Mesenchymal stem cell (in vitro differentiated cells and primary cell): ENCODE results near the gene FBXW2.

Source experiments
- DNase-seq: peaks from one replicate; pipeline ENCODE4 v3.0.0-alpha.2; 2013
- H2AFZ ChIP-seq: one replicate; pipeline ENCODE4 v1.6.1; 2013; ENCODE audit warnings: low read depth, mild to moderate bottlenecking, control low read depth, inconsistent platforms, low read length, moderate library complexity
- H2AK5ac ChIP-seq: 2 replicates; pipeline ENCODE4 v1.6.1; 2013; ENCODE audit warnings: low read length, moderate library complexity, mild to moderate bottlenecking, inconsistent platforms; ENCODE audit not compliant: severe bottlenecking
- H2BK120ac ChIP-seq: one replicate; pipeline ENCODE4 v1.6.1; 2013; ENCODE audit warnings: low read depth, mild to moderate bottlenecking, inconsistent platforms, low read length, moderate library complexity
- H2BK12ac ChIP-seq, 2 experiments: one replicate each; pipeline ENCODE4 v1.6.1; 2013; ENCODE audit warnings: inconsistent platforms in 2 of 2, low read length in 2 of 2, mild to moderate bottlenecking in 2 of 2, moderate library complexity in 2 of 2, control low read depth in 1 of 2
- H2BK15ac ChIP-seq: one replicate; pipeline ENCODE4 v1.6.1; 2013; ENCODE audit warnings: mild to moderate bottlenecking, low read depth, inconsistent platforms; ENCODE audit not compliant: poor library complexity, severe bottlenecking
- H2BK5ac ChIP-seq: 2 replicates; pipeline ENCODE4 v1.6.1; 2013; ENCODE audit warnings: low read depth, mild to moderate bottlenecking, low read length, control low read depth, inconsistent platforms; ENCODE audit not compliant: poor library complexity, severe bottlenecking
- H3K14ac ChIP-seq, 2 experiments: one replicate each; pipeline ENCODE4 v1.6.1; 2013; ENCODE audit warnings: inconsistent platforms in 2 of 2, low read length in 2 of 2, control low read depth in 1 of 2, mild to moderate bottlenecking in 1 of 2, moderate library complexity in 1 of 2
- H3K18ac ChIP-seq, 2 experiments: one replicate each; pipeline ENCODE4 v1.6.1; 2013; ENCODE audit warnings: inconsistent platforms in 2 of 2, low read length in 2 of 2, control low read depth in 1 of 2, low read depth in 1 of 2, mild to moderate bottlenecking in 1 of 2
- H3K23ac ChIP-seq, 2 experiments: one replicate each; pipeline ENCODE4 v1.6.1; 2013; ENCODE audit warnings: inconsistent platforms in 2 of 2, low read length in 2 of 2, mild to moderate bottlenecking in 2 of 2, moderate library complexity in 2 of 2, control low read depth in 1 of 2
- H3K27ac ChIP-seq: 2 replicates; pipeline ENCODE4 v1.5.1; 2013; ENCODE audit warnings: mild to moderate bottlenecking, moderate library complexity, low read length, control low read depth, inconsistent platforms; ENCODE audit not compliant: poor library complexity, severe bottlenecking
- H3K27me3 ChIP-seq, 2 experiments: 2 replicates each; pipeline versions ENCODE4 v1.6.1 to v1.7.0; 2013; ENCODE audit warnings: low read length in 2 of 2, mild to moderate bottlenecking in 2 of 2, moderate library complexity in 2 of 2, control low read depth in 1 of 2, inconsistent platforms in 1 of 2; ENCODE audit not compliant: control insufficient read depth in 1 of 2, insufficient read depth in 1 of 2
- H3K36me3 ChIP-seq, 2 experiments: 2 replicates each; pipeline versions ENCODE4 v1.6.1 to v1.7.0; 2013; ENCODE audit warnings: low read length in 2 of 2, control low read depth in 1 of 2, inconsistent platforms in 1 of 2, low read depth in 1 of 2, mild to moderate bottlenecking in 1 of 2; ENCODE audit not compliant: insufficient read depth in 2 of 2, control insufficient read depth in 1 of 2
- H3K4ac ChIP-seq, 2 experiments: one replicate each; pipeline ENCODE4 v1.6.1; 2013; ENCODE audit warnings: inconsistent platforms in 2 of 2, low read length in 2 of 2, mild to moderate bottlenecking in 2 of 2, moderate library complexity in 2 of 2, control low read depth in 1 of 2, low read depth in 1 of 2
- H3K4me1 ChIP-seq: 2 replicates; pipeline ENCODE4 v1.6.1; 2013; ENCODE audit warnings: low read depth, low read length, control low read depth; ENCODE audit not compliant: control insufficient read depth, insufficient read depth
- H3K4me2 ChIP-seq: 2 replicates; pipeline ENCODE4 v1.6.1; 2013; ENCODE audit warnings: low read length, mild to moderate bottlenecking, inconsistent platforms; ENCODE audit not compliant: poor library complexity, severe bottlenecking
- H3K4me3 ChIP-seq, 2 experiments: 2 replicates each; pipeline versions ENCODE4 v1.5.1 to v1.7.0; 2013; ENCODE audit warnings: low read length in 2 of 2, mild to moderate bottlenecking in 2 of 2, control low read depth in 1 of 2, low read depth in 1 of 2; ENCODE audit not compliant: insufficient read depth in 1 of 2
- H3K79me1 ChIP-seq: replicated peaks from 2 replicates; pipeline ENCODE4 v1.6.1; 2013; ENCODE audit warnings: mild to moderate bottlenecking, control low read depth, low read length, inconsistent platforms; ENCODE audit not compliant: poor library complexity, severe bottlenecking
- H3K9ac ChIP-seq: 2 replicates; pipeline ENCODE4 v1.7.0; 2013; ENCODE audit warnings: mild to moderate bottlenecking, low read length, moderate library complexity
- H3K9me3 ChIP-seq: 2 replicates; pipeline ENCODE4 v1.7.0; 2013; ENCODE audit warnings: mild to moderate bottlenecking, low read length; ENCODE audit not compliant: control insufficient read depth
- H4K8ac ChIP-seq: one replicate; pipeline ENCODE4 v1.6.1; 2013; ENCODE audit warnings: inconsistent platforms, mild to moderate bottlenecking, low read length, moderate library complexity
- H4K91ac ChIP-seq: one replicate; pipeline ENCODE4 v1.6.1; 2013; ENCODE audit warnings: mild to moderate bottlenecking, low read length, inconsistent platforms
- WGBS: methylation state at CpG from one replicate; pipeline ENCODE4 v1.1.7; 2013; ENCODE audit warnings: mixed read lengths; 5-methylcytosine and 5-hydroxymethylcytosine counted together

Gene FBXW2

DNA sequence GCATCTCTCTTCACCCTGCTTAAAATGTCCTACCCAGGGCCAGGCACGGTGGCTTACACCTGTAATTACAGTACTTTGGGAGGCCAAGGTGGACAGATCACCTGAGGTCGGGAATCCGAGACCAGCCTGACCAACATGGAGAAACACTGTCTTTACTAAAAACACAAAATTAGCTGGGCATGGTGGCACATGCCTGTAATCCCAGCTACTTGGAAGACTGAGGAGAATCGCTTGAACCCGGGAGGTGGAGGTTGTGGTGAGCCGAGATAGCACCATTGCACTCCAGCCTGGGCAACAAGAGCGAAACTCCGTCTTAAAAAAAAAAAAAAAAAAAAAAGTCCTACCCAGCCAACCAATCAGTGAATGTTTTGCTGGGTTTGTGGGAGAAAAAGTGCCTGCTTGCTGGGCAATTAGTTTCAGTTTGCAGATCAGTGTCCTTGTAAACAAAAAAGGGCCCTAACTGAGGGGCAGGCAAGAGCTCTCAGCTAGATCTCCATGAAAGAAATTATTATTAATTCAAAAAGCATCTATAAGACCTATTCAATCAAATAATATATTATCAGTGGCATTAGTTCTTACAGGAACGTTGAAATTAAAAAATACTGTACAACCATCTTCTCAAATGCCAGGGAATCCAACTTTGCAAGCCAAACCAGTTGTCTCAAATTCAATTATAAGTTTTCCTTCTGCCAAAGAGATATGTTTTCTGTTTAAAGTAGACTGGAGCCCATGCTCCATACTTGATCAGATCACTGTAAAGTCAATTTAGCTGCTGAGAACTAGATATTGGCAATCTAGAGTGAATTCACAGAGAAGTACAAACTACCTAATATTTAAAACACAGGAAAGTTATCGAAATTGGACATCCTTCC, 82.9 kb downstream of the FBXW2 start:
- Histone ChIP-seq H4K8ac (peak overlapping the region; percentile 84), H3K4me2 (peak overlapping the region; percentile 59), H2BK12ac (no peak overlapping the region), H3K27me3 (no peaks in the 10 kb centered on the region), H3K23ac (no peak overlapping the region), H3K14ac (peak overlapping the region in 1 of 2 experiments; percentile 28), H3K9me3 (no peaks in the 10 kb centered on the region), H2AFZ (no peak overlapping the region), H3K9ac (peak overlapping the region; percentile 82), H2BK120ac (no peak overlapping the region), H3K4ac (no peak overlapping the region), H2BK5ac (no peak overlapping the region), H3K36me3 (peaks cover 0 to 4% of the 10 kb centered on the region in 2 experiments), H3K4me3 (peak overlapping the region in 1 of 2 experiments; percentile 87), H3K18ac (no peak overlapping the region), H4K91ac (no peak overlapping the region), H3K27ac (peak overlapping the region; percentile 43), H2AK5ac (peak overlapping the region; percentile 39), H3K79me1 (peaks cover 3% of the 10 kb centered on the region), H3K4me1 (peaks cover 15% of the 10 kb centered on the region), H2BK15ac (no peak overlapping the region)
- DNase-seq: peak; percentile 72
- 96% methylated on average over 6 of the region's 10 CpGs for WGBS

DNA sequence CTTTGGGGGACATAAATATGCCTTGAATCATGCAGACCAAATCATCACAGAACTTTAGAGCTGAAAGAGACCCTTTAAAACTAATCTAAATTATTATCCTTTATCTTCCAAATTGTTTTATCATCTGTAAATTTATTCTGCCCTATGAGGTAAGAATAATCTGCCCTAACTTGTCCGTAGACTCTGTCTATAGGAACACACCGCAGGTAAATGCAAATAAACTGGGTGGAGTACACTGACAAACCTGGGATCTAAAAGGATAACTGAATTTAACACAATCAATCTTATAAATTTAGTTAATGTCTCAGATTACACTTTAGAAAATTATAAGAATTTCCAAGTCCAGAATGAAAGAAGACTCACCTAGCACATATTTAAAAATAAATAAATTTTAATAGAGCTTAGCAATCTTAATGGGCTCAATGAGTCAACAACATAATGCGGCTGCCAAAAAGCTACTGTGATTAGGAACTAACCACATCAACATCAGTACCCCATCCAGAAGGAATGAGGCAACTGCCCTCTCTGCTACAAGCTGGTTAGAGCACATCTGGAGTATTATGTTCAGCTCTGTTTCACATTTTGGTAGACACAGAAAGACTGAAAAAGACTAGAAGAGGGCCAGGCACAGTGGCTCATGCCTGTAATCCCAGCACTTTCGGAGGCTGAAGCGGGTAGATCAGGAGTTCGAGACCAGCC, 84.5 kb downstream of the FBXW2 start:
- no peak overlapping the region for H2AFZ ChIP-seq
- no peak overlapping the region for H4K8ac ChIP-seq
- no peak overlapping the region for H4K91ac ChIP-seq
- peaks cover 9% of the 10 kb centered on the region for H3K4me1 ChIP-seq
- H3K4me3 ChIP-seq: no peak overlapping the region
- H2BK5ac ChIP-seq: no peak overlapping the region
- no peak overlapping the region for H3K27ac ChIP-seq
- no peak overlapping the region for H3K14ac ChIP-seq
- no peak overlapping the region for H3K18ac ChIP-seq
- H3K9ac ChIP-seq: no peak overlapping the region
- peaks cover 0 to 8% of the 10 kb centered on the region in 2 experiments for H3K36me3 ChIP-seq
- no peak for DNase-seq
- H2AK5ac ChIP-seq: no peak overlapping the region
- H2BK120ac ChIP-seq: no peak overlapping the region
- no peaks in the 10 kb centered on the region for H3K79me1 ChIP-seq
- no peak overlapping the region for H3K4ac ChIP-seq
- no peak overlapping the region for H2BK12ac ChIP-seq
- 98% methylated on average over 4 of the region's 6 CpGs for WGBS
- no peaks in the 10 kb centered on the region for H3K27me3 ChIP-seq
- H2BK15ac ChIP-seq: no peak overlapping the region
- H3K23ac ChIP-seq: no peak overlapping the region
- H3K9me3 ChIP-seq: no peaks in the 10 kb centered on the region
- no peak overlapping the region for H3K4me2 ChIP-seq

DNA sequence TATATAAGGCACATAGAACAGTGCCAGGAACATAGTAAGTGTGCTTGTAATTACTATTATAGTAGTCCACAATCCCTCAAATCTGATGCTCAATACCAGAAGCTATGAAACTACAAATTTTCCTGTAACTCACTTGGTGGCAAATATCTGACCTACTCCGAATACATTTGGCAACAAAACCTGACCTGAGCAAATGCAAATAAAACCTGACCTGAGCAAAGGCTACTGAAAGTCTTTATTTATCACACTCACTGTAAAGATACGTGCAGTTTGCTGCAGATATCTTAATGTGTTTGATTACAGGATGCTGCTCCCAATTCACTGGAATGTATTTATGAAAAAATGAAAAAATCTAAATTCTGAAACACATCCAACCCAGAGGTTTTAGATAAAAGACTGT, 86.0 kb downstream of the FBXW2 start:
- Histone ChIP-seq H2AK5ac (no peak overlapping the region), H3K14ac (no peak overlapping the region), H3K23ac (no peak overlapping the region), H2BK120ac (no peak overlapping the region), H2BK15ac (no peak overlapping the region), H3K9ac (no peak overlapping the region), H3K4me2 (no peak overlapping the region), H4K91ac (no peak overlapping the region), H4K8ac (no peak overlapping the region), H2BK12ac (no peak overlapping the region), H3K9me3 (no peaks in the 10 kb centered on the region), H3K27me3 (no peaks in the 10 kb centered on the region), H3K36me3 (peaks cover 0 to 10% of the 10 kb centered on the region in 2 experiments), H2AFZ (no peak overlapping the region), H3K27ac (no peak overlapping the region), H3K4ac (no peak overlapping the region), H2BK5ac (no peak overlapping the region), H3K79me1 (no peaks in the 10 kb centered on the region), H3K18ac (no peak overlapping the region), H3K4me1 (peaks cover 9% of the 10 kb centered on the region), H3K4me3 (no peak overlapping the region)
- 100% methylated on average over 1 of the region's 2 CpGs for whole genome bisulfite sequencing
- no peak for DNase-seq
